Breast epithelium (tissue), 3 donors: ENCODE data around the gene PCDH9.

Experiments
- CTCF ChIP-seq, 3 donors: fragments of 450-650 bp; IDR thresholded peaks; one replicate each; pipeline ENCODE4 v1.5.1; 2016 to 2017; ENCODE audit warnings: antibody characterized with exemption in 3 of 3, mild to moderate bottlenecking in 3 of 3, moderate library complexity in 3 of 3
- POLR2A ChIP-seq: fragments of 450-650 bp; IDR thresholded peaks from one replicate; pipeline ENCODE4 v1.6.1; 2016; ENCODE audit warnings: antibody characterized with exemption, mild to moderate bottlenecking, moderate library complexity
- POLR2AphosphoS5 ChIP-seq, 3 donors: sonication (generic); formaldehyde crosslinking; IDR thresholded peaks; one replicate each; pipeline ENCODE4 v1.6.1; 2017; ENCODE audit warnings: antibody characterized with exemption in 3 of 3

GRCh38 chr13:67155898-67156722 is 74.0 kb downstream of the PCDH9 start:
- no peak for TF ChIP-seq CTCF (IDR thresholded peaks at IDR 0.05)
- TF ChIP-seq POLR2A = no peak
- no peak for TF ChIP-seq POLR2AphosphoS5 (IDR thresholded peaks at IDR 0.05)
